Endothelial cell of umbilical vein (primary cell): Measurements from ENCODE around the gene NLGN2. TPM values are rescaled to one million over a fixed set of nuclear protein-coding genes. Genes with fewer than 3 reads are reported as not detected.
"Not testable (repeated sequence)": the region's sequence is repeated elsewhere in the genome, so short reads cannot be mapped to it uniquely, and the experiment has no call there.

Source experiments
- BruUV-seq: library from RNA; stranded (reverse); fragments of 400-500 nt; replicated peaks from 2 replicates; lab custom pipeline; 2021; lab: Mats Ljungman, UMichigan
- CTCF ChIA-PET: fragments of 300-600, 350-600 bp; sonication (Branson Sonifier 250); formaldehyde crosslinking; loops from one replicate; lab custom pipeline; 2021; ENCODE audit warnings: antibody characterized with exemption, inconsistent platforms; lab: Charles Lee
- POLR2A ChIA-PET: fragments of 300-600, 350-600 bp; sonication (Branson Sonifier 250); formaldehyde crosslinking; loops from one replicate; lab custom pipeline; 2021; ENCODE audit warnings: antibody characterized with exemption, inconsistent platforms; lab: Charles Lee
- DNase-seq: peaks from one replicate; pipeline ENCODE4 v3.0.0-alpha.2; 2011; ENCODE audit warnings: low read depth, low spot score
- FAIRE-seq: peaks from 2 replicates; lab custom pipeline; 2011; peaks lifted over from hg19 to GRCh38; lab: Jason Lieb, UNC
- H2AFZ ChIP-seq: 2 replicates; pipeline ENCODE4 v1.6.0; 2012; ENCODE audit warnings: low read depth, low read length, control low read depth, inconsistent platforms
- H3K27ac ChIP-seq: 2 replicates; pipeline ENCODE4 v1.5.1; 2011; ENCODE audit warnings: low read depth, mild to moderate bottlenecking, control low read depth, low read length, moderate library complexity; ENCODE audit not compliant: insufficient read depth
- H3K27me3 ChIP-seq, 2 experiments: 2 replicates each; pipeline versions ENCODE4 v1.6.0 to v1.6.1; 2011; ENCODE audit warnings: low read length in 2 of 2, mixed read lengths in 1 of 2; ENCODE audit not compliant: control insufficient read depth in 2 of 2, insufficient read depth in 2 of 2
- H3K36me3 ChIP-seq, 2 experiments: 2 replicates in 1 of 2; 3 replicates in 1 of 2; pipeline ENCODE4 v1.5.1; 2011; ENCODE audit warnings: low read length in 2 of 2, mild to moderate bottlenecking in 1 of 2, moderate library complexity in 1 of 2; ENCODE audit not compliant: control insufficient read depth in 2 of 2, insufficient read depth in 2 of 2; ENCODE audit errors: extremely low read depth in 1 of 2
- H3K4me1 ChIP-seq: 3 replicates; pipeline ENCODE4 v1.5.1; 2011; ENCODE audit warnings: mild to moderate bottlenecking, low read length; ENCODE audit not compliant: control insufficient read depth, insufficient read depth; ENCODE audit errors: extremely low read depth
- H3K4me2 ChIP-seq: 2 replicates; pipeline ENCODE4 v1.6.1; 2011; ENCODE audit warnings: low read length, control low read depth, mixed read lengths; ENCODE audit not compliant: insufficient read depth
- H3K4me3 ChIP-seq, 3 experiments: fragments of 200-600 bp in 1 of 3; sonication (generic), shearing (Covaris generic) in 1 of 3; replicated peaks in 1 of 3; 2 replicates each; pipeline ENCODE4 v1.5.1; 2011 to 2016; ENCODE audit warnings: control low read depth in 3 of 3, low read length in 3 of 3, mild to moderate bottlenecking in 2 of 3, inconsistent platforms in 1 of 3, low read depth in 1 of 3, moderate library complexity in 1 of 3; ENCODE audit not compliant: insufficient read depth in 1 of 3
- H3K79me2 ChIP-seq: 2 replicates; pipeline ENCODE4 v1.6.0; 2012; ENCODE audit warnings: low read length, inconsistent platforms; ENCODE audit not compliant: control insufficient read depth, insufficient read depth
- H3K9ac ChIP-seq: replicated peaks from 2 replicates; pipeline ENCODE3; 2011; ENCODE audit warnings: low read length, control low read depth; ENCODE audit not compliant: insufficient read depth; ENCODE audit errors: extremely low read depth
- H3K9me1 ChIP-seq: replicated peaks from 3 replicates; pipeline ENCODE4 v1.6.0; 2011; ENCODE audit warnings: mild to moderate bottlenecking, low read length; ENCODE audit not compliant: control insufficient read depth, insufficient read depth; ENCODE audit errors: extremely low read depth
- H3K9me3 ChIP-seq: replicated peaks from 2 replicates; pipeline ENCODE4 v1.5.1; 2012; ENCODE audit warnings: low read length, inconsistent platforms; ENCODE audit not compliant: control insufficient read depth, insufficient read depth
- H4K20me1 ChIP-seq: replicated peaks from 2 replicates; pipeline ENCODE3; 2011; ENCODE audit warnings: mild to moderate bottlenecking, low read length; ENCODE audit not compliant: control insufficient read depth, insufficient read depth; ENCODE audit errors: extremely low read depth
- EZH2 ChIP-seq: IDR thresholded peaks from 2 replicates; pipeline ENCODE4 v1.6.1; 2012; ENCODE audit warnings: borderline replicate concordance, low read depth, mild to moderate bottlenecking, moderate library complexity, low read length, inconsistent platforms; ENCODE audit not compliant: severe bottlenecking
- FOS ChIP-seq: IDR thresholded peaks from 2 replicates; pipeline ENCODE4 v1.6.1; 2011; ENCODE audit warnings: mild to moderate bottlenecking, low read length, moderate library complexity, borderline replicate concordance; ENCODE audit not compliant: insufficient read depth
- JUN ChIP-seq: IDR thresholded peaks from 2 replicates; pipeline ENCODE4 v1.6.1; 2011; ENCODE audit warnings: borderline replicate concordance, low read depth; ENCODE audit not compliant: insufficient read length, insufficient read depth
- MYC ChIP-seq: IDR thresholded peaks from one replicate; pipeline ENCODE4 v1.6.1; 2011; ENCODE audit warnings: mild to moderate bottlenecking, low read depth, low read length
- POLR2A ChIP-seq: IDR thresholded peaks from 2 replicates; pipeline ENCODE4 v1.6.1; 2012; ENCODE audit warnings: low read depth, mild to moderate bottlenecking, control low read depth, low read length
- POLR2AphosphoS5 ChIP-seq: IDR thresholded peaks from 2 replicates; pipeline ENCODE4 v1.6.1; 2012; ENCODE audit warnings: low read depth, mild to moderate bottlenecking, control low read depth, low read length, moderate library complexity; ENCODE audit not compliant: insufficient read depth
- dilution Hi-C: fragments of 300-500 bp; cut with MboI; formaldehyde crosslinking; loops from one replicate; pipeline ENCODE4 v1.15.0; 2019; ENCODE audit warnings: low sequenced_read_pairs; ENCODE audit not compliant: extremely low pct_ligation_motif_present
- intact Hi-C: fragments of 100-400 bp; cut with micrococcal nuclease; formaldehyde crosslinking; loops from one replicate; pipeline ENCODE4 v1.10.0; 2022
- polyA plus RNA-seq, 4 experiments: library from polyadenylated mRNA; depleted of rRNA in 3 of 4; stranded (reverse) in 3 of 4; unstranded in 1 of 4; fragments of >200 nt; gene quantifications; 2 replicates each; pipeline versions ENCODE4 v1.2.1 to v1.2.3, GENCODE V29; 2011 to 2012; ENCODE audit warnings: missing spikeins in 1 of 4
- total RNA-seq: library from RNA; stranded (reverse); gene quantifications from 2 replicates; pipeline ENCODE4 v1.2.3, GENCODE V29; 2021
- TF ChIP-seq, protein P1 (sequence below), 2 donors: IDR thresholded peaks; 1 replicate in 1 of 2; 2 replicates in 1 of 2; pipeline ENCODE4 v1.5.1; 2011; ENCODE audit warnings: low read length in 2 of 2, mild to moderate bottlenecking in 2 of 2, moderate library complexity in 2 of 2, control low read depth in 1 of 2, inconsistent platforms in 1 of 2, low read depth in 1 of 2; ENCODE audit not compliant: insufficient read depth in 1 of 2; ENCODE audit errors: extremely low read depth in 1 of 2
- TF ChIP-seq, protein P2 (sequence below): IDR thresholded peaks from 2 replicates; pipeline ENCODE4 v1.6.1; 2011; ENCODE audit not compliant: insufficient read depth, insufficient read length

NLGN2 gene
- total and polyA plus RNA-seq, 2 donors (not counting 3 experiments of a cell fraction or from before 2014, with no cell fraction given), result 15.4 to 25.9 TPM

DNA sequence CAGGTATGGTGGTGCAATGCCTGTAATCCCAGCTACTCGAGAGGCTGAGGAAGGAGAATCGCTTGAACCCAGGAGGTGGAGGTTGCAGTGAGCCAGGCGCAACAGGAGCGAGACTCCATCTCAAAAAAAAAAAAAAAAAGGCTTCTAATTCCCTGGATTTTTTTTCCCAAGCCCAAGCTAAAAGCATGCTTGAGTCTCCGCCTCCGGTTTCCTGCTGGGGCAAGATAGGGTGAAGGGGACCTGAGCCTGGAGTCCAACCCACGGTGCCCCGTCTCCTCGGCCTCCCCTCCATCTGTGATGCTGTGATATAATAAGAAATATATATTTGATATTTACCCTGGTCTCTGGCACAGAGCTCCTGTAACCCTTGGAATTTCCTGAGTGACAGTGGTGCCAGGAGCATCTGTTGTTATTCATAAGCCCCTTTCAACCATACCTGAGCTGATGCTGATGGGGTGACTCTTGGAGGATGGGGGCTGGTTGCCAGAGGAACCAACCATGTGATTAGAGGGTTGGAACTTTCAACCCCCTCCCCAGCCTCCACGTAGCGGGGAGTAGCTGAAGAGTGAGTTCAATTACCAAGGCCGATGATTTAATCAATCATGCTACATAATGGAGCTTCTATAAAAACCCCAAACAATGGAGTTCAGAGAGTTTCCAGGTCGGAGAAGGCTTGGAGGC, 39.6 kb upstream of the NLGN2 start:
- dilution Hi-C loops, result no loop called here

DNA sequence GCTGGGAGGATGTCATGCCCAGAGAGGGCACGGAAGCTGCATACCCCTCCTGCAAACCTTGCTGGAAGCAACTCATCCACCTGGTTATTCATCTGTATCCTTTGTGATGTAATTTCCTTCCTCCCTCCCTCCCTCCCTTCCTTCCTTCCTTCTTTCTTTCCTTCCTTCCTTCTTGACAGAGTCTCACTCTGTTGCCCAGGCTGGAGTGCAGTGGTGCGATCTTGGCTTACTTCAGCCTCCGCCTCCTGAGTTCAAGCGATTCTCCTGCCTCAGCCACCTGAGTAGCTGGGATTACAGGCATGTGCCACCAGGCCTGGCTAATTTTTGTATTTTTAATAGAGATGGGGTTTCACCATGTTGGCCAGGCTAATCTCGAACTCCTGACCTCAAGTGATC, 39.0 kb upstream of the NLGN2 start:
- CTCF ChIA-PET, result interaction anchor here (0.9 to 4.6 kb wide), 4 partner anchors 8 to 26 kb away, joined by 3 to 19 read pairs (median 4); partner anchors contain the start of genes PLSCR3 and TMEM95
- intact Hi-C loops, H3K4me3 ChIP-seq, dilution Hi-C loops, BruUV-seq, H3K9ac ChIP-seq, H4K20me1 ChIP-seq, H3K27me3 ChIP-seq, H3K9me3 ChIP-seq, H3K79me2 ChIP-seq, H3K27ac ChIP-seq, H3K4me2 ChIP-seq, H3K4me1 ChIP-seq, DNase-seq, H3K9me1 ChIP-seq, H2AFZ ChIP-seq, H3K36me3 ChIP-seq, FAIRE-seq: not testable (repeated sequence)
- POLR2A ChIA-PET, result interaction anchor here (0.6 kb wide), 1 partner anchor 10 kb away, joined by 4 read pairs; no protein-coding TSS in a partner anchor

More for the DNA sequence above, 39.6 kb upstream of the NLGN2 start:
- CTCF ChIA-PET, result interaction anchor here (0.9 to 4.6 kb wide), 3 partner anchors 9 to 26 kb away, joined by 3 to 19 read pairs (median 4); partner anchors contain the start of genes PLSCR3 and TMEM95
- Histone ChIP-seq H3K27ac (no peak overlapping the region), H3K27me3 (peaks cover 2 to 3% of the 10 kb centered on the region in 2 experiments), H3K79me2 (no peaks in the 10 kb centered on the region), H3K36me3 (no peaks in the 10 kb centered on the region), H3K9ac (no peak overlapping the region), H3K4me2 (no peak overlapping the region), H4K20me1 (no peaks in the 10 kb centered on the region), H3K9me3 (no peaks in the 10 kb centered on the region), H3K4me1 (no peaks in the 10 kb centered on the region), H3K9me1 (no peaks in the 10 kb centered on the region), H3K4me3 (no peak overlapping the region), H2AFZ (no peak overlapping the region)
- no TSS peak for BruUV-seq
- FAIRE-seq (no peak), DNase-seq (no peak)
- POLR2A ChIA-PET, result interaction anchor here (0.6 kb wide), 1 partner anchor 10 kb away, joined by 4 read pairs; no protein-coding TSS in a partner anchor
- no peak for TF ChIP-seq POLR2AphosphoS5
- no peak for TF ChIP-seq FOS
- no peak for TF ChIP-seq JUN
- TF ChIP-seq MYC, result no peak
- TF ChIP-seq, protein P1, sequence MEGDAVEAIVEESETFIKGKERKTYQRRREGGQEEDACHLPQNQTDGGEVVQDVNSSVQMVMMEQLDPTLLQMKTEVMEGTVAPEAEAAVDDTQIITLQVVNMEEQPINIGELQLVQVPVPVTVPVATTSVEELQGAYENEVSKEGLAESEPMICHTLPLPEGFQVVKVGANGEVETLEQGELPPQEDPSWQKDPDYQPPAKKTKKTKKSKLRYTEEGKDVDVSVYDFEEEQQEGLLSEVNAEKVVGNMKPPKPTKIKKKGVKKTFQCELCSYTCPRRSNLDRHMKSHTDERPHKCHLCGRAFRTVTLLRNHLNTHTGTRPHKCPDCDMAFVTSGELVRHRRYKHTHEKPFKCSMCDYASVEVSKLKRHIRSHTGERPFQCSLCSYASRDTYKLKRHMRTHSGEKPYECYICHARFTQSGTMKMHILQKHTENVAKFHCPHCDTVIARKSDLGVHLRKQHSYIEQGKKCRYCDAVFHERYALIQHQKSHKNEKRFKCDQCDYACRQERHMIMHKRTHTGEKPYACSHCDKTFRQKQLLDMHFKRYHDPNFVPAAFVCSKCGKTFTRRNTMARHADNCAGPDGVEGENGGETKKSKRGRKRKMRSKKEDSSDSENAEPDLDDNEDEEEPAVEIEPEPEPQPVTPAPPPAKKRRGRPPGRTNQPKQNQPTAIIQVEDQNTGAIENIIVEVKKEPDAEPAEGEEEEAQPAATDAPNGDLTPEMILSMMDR (IDR thresholded peaks at IDR 0.05; ENCODE audit: extremely low read depth in 1 of 2, insufficient read depth in 1 of 2, low read depth in 1 of 2, low read length in 2 of 2), result no peak
- TF ChIP-seq, protein P2, sequence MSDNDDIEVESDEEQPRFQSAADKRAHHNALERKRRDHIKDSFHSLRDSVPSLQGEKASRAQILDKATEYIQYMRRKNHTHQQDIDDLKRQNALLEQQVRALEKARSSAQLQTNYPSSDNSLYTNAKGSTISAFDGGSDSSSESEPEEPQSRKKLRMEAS, result no peak
- no peak for TF ChIP-seq POLR2A
- no peak for TF ChIP-seq EZH2
- intact Hi-C loops, result no loop called here
